HG03280 (cell line): ENCODE measurements around the gene MAGI2.

ENCODE experiments used
- ATAC-seq: cut with Tn5 transposase; IDR thresholded peaks from one replicate; pipeline ENCODE4 v1.9.1; 2021; ENCODE audit warnings: mild to moderate bottlenecking, moderate library complexity; ENCODE audit not compliant: unreplicated experiment

MAGI2 gene

DNA sequence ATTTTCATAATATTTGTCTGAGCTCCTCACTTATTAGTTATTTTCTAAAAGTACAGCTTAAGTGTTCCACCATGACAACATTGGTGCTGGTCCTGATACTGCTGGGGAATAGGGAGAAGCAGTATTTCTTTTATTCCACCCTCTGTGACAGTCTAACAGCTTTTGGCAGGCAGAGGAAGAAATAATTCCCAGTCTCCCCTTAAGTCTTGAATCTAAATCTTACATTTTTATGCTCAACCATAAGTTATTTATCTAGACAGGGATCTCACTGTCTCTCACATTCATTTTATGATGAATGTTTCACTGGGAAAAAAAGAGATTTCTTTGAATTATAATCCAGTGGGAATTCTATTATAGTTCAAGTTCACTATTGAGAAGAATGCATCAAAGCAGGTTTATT is 71.5 kb downstream of the MAGI2 start:
- ATAC-seq, result no peak

GRCh38 chr7:79377097-79377496 is 76.4 kb downstream of the MAGI2 start:
- no peak for ATAC-seq

DNA sequence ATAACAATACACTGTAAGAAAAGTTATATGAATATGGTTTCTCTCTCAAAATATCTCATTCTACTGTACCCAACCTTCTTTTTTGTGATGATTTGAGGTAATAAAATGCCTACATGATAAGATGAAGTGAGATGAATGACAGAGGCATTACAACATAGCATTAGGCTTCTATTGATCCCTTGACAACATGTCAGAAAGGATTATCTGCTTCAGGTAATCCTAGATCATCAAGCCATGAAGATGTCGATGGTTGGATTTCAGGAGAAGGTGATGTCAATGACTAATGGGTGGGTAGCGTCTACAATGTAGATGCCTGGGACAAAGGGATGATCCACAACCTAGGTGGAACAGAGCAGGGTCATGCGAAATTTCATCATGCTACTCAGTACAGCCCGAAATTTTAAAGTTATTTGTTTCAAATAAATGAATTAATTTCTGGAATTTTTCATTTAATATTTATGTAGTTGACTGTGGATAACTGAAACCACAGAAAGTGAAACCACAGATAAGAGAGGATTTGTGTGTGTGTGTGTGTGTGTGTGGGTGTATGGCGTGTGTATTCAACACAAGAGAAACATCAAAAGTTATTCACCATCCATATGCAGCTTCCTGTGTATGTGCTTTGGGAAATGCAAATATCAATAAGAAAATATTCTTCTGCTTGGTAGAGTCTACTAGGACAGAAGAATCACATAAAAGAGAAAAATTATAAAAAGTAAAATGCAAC is 77.0 kb downstream of the MAGI2 start:
- no peak for ATAC-seq

GRCh38 chr7:79361214-79361613 is 92.3 kb downstream of the MAGI2 start:
- no peak for ATAC-seq

- ATAC-seq, result no peak
Measured at GRCh38 chr7:79359827-79360226, 93.6 kb downstream of the MAGI2 start.

- no peak for ATAC-seq
Measured at GRCh38 chr7:79357101-79357500, 96.4 kb downstream of the MAGI2 start.

DNA sequence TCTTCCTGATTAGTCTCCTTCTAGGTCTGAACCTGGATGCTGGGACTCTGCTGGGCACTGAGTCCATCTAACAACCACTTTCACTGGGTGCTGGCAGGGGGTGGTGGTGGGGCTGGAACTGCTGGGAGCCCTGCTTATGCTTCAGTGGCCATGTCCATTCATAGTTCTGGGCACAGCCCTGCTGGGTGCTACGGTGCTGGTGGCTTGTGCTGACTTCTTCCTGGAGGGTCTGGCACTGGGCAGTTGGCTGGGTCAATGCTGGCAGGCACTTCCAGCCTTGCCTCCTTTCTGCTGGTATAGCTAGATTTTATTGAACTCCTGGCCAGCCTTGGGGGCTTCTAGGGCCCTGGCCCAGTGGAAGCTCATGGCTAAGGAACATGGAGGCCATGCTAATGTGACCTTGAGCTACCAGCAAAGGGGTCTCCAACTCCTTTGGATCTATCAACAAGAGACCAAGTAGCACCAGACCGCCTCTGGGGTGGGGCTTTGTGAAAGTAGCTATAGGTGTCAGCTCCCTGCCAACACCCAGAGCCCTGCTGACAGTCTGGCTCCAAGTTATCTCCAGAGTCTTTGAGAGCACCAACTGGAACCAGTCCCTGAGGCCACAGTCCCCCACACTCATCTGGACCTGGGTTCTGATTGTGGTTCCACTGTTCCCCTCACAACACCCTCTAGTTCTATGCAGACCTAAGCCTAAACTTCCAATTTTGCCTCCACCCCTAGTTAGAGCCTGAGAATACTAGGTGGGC is 99.6 kb downstream of the MAGI2 start:
- no peak for ATAC-seq

DNA sequence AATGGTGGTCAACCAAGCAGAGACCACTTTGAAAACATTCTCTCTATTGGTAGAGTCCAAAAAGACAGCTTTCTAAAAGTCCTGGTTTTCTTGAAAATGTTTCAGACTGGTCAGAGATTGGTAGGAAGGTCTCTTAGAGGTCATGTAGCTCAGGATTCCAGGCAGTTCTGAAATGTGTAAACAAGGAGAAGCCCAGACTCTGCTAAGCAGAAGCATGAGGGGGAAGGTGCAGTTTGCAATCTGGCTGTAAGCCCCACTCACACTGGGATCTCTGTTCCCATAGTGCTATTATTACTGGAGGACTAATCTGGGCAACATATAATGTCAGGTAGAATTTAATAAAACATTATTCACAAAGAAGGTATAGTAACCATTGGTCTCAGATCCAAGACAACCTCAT is 101.1 kb downstream of the MAGI2 start:
- no peak for ATAC-seq

GRCh38 chr7:79347351-79347750 is 106.1 kb downstream of the MAGI2 start:
- ATAC-seq, result no peak

- ATAC-seq, result no peak
Measured at GRCh38 chr7:79341902-79342301, 111.6 kb downstream of the MAGI2 start.

GRCh38 chr7:79340212-79340611 is 113.3 kb downstream of the MAGI2 start:
- no peak for ATAC-seq

- no peak for ATAC-seq
Measured at GRCh38 chr7:79339208-79339925, 114.1 kb downstream of the MAGI2 start.

- no peak for ATAC-seq
Measured at GRCh38 chr7:79337717-79338116, 115.8 kb downstream of the MAGI2 start.

GRCh38 chr7:79334841-79335240 is 118.6 kb downstream of the MAGI2 start:
- no peak for ATAC-seq

- ATAC-seq, result no peak
Measured at GRCh38 chr7:79334334-79334733, 119.1 kb downstream of the MAGI2 start.

- ATAC-seq, result no peak
Measured at GRCh38 chr7:79332091-79332490, 121.4 kb downstream of the MAGI2 start.

- no peak for ATAC-seq
Measured at GRCh38 chr7:79329464-79329863, 124.0 kb downstream of the MAGI2 start.

- no peak for ATAC-seq
Measured at GRCh38 chr7:79320741-79321473, 132.6 kb downstream of the MAGI2 start.

- no peak for ATAC-seq
Measured at GRCh38 chr7:79319369-79319768, 134.1 kb downstream of the MAGI2 start.

- no peak for ATAC-seq
Measured at GRCh38 chr7:79317728-79318127, 135.7 kb downstream of the MAGI2 start.

DNA sequence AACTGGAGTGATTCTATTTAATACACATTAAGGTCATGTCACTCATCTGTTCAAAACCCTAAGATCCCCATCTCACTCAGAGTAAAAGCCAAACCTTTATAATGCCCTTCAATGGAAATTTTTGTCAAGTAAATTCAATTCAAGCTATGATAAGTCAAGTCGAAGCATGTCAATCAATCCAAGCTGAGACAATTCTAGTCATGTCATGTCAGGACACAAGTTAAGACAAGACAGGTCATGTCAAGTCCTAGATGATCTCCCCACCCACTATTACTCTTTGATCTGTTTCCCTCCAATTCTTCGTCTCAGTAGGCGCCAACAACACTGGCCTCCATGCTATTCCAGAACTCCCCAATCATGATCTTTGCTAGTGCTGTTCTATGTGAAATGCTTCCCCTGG is 141.4 kb downstream of the MAGI2 start:
- no peak for ATAC-seq
